K562 (cell line): ENCODE data around the gene RAB3GAP1. TPM values are rescaled to one million over a fixed set of nuclear protein-coding genes. Genes with fewer than 3 reads are reported as not detected.

Experiments used
- CBFA2T3 ChIP-seq: fragments of 450-650 bp; IDR thresholded peaks from 2 replicates; pipeline ENCODE4 v1.6.1; 2017
- DMBX1 ChIP-seq: fragments of 250-450 bp; sonication (Bioruptor Pico); IDR thresholded peaks from 2 replicates; pipeline ENCODE4 v1.8.0; 2022; ENCODE audit warnings: inconsistent platforms, mild to moderate bottlenecking, moderate library complexity, borderline replicate concordance
- GATA2 ChIP-seq: sonication (generic); formaldehyde crosslinking; IDR thresholded peaks from 2 replicates; pipeline ENCODE4 v1.4.0; 2020; ENCODE audit warnings: mild to moderate bottlenecking, missing genetic modification reagents
- HES1 ChIP-seq: fragments of 450-650 bp; IDR thresholded peaks from 2 replicates; pipeline ENCODE4 v1.6.1; 2016; ENCODE audit warnings: low read depth, mild to moderate bottlenecking, moderate library complexity
- HIVEP1 ChIP-seq: fragments of 250-450 bp; sonication (Bioruptor Pico); IDR thresholded peaks from 2 replicates; pipeline ENCODE4 v1.4.0; 2020; ENCODE audit warnings: mild to moderate bottlenecking
- HNRNPH1 ChIP-seq: fragments of 200-400 bp; formaldehyde crosslinking; optimal IDR thresholded peaks from 2 replicates; pipeline ENCODE3; 2017; ENCODE audit warnings: low read depth, mild to moderate bottlenecking, low read length, moderate library complexity
- IFI16 ChIP-seq: fragments of 250-450 bp; sonication (Bioruptor Pico); IDR thresholded peaks from 2 replicates; pipeline ENCODE4 v2.1.2; 2022; ENCODE audit warnings: mild to moderate bottlenecking, inconsistent platforms
- LCOR ChIP-seq: sonication (generic); formaldehyde crosslinking; IDR thresholded peaks from 2 replicates; pipeline ENCODE4 v1.8.0; 2022; ENCODE audit warnings: mild to moderate bottlenecking, missing genetic modification reagents
- MEF2A ChIP-seq: IDR thresholded peaks from 2 replicates; pipeline ENCODE4 v1.6.1; 2011; ENCODE audit warnings: low read depth, mild to moderate bottlenecking, low read length, moderate library complexity; ENCODE audit not compliant: control insufficient read depth
- MEF2D ChIP-seq: conservative IDR thresholded peaks from 2 replicates; pipeline ENCODE4 v1.6.1; 2016; ENCODE audit warnings: low read depth, missing genetic modification characterization, missing compliant biosample characterization
- NFIC ChIP-seq: fragments of 450-650 bp; IDR thresholded peaks from 2 replicates; pipeline ENCODE4 v1.6.1; 2017; ENCODE audit warnings: mild to moderate bottlenecking, inconsistent platforms
- SOX6 ChIP-seq: fragments of 450-650 bp; IDR thresholded peaks from 2 replicates; pipeline ENCODE4 v1.6.1; 2014; ENCODE audit warnings: mild to moderate bottlenecking
- TCF3 ChIP-seq: sonication (generic); formaldehyde crosslinking; IDR thresholded peaks from 2 replicates; pipeline ENCODE4 v1.4.0; 2020; ENCODE audit warnings: mild to moderate bottlenecking, missing genetic modification reagents
- TEAD4 ChIP-seq, 2 experiments: sonication (generic) in 1 of 2; formaldehyde crosslinking in 1 of 2; IDR thresholded peaks; 2 replicates each; pipeline versions ENCODE4 v1.6.1 to v1.8.0; 2012 to 2022; ENCODE audit warnings: borderline replicate concordance in 1 of 2, inconsistent platforms in 1 of 2, low read length in 1 of 2, mild to moderate bottlenecking in 1 of 2, missing genetic modification reagents in 1 of 2
- ZFX ChIP-seq: sonication (generic); formaldehyde crosslinking; IDR thresholded peaks from 2 replicates; pipeline ENCODE4 v1.8.0; 2022; ENCODE audit warnings: mild to moderate bottlenecking, missing genetic modification reagents, moderate library complexity
- polyA plus RNA-seq, 8 experiments: library from polyadenylated mRNA; depleted of rRNA in 4 of 8; stranded (reverse) in 5 of 8; unstranded in 3 of 8; fragments of >200 nt; fragmentation: Nextera tagmentation in 2 of 8; fragmentation: Illumina TruSeq in 1 of 8; extraction: Ambion mirVana in 2 of 8; extraction: Trizol in 1 of 8; gene quantifications; 2 replicates each; pipeline versions ENCODE4 v1.2.1 to v1.2.3, GENCODE V29; 2011 to 2014; ENCODE audit warnings: inconsistent platforms in 1 of 8, missing spikeins in 1 of 8
- total RNA-seq, 7 experiments: library from RNA; depleted of rRNA in 6 of 7; stranded (reverse); fragments of >200 nt in 6 of 7; fragmentation: Illumina TruSeq in 2 of 7; extraction: Trizol in 2 of 7; gene quantifications; 2 replicates each; pipeline versions ENCODE4 v1.2.1 to v1.2.3, GENCODE V29; 2011 to 2021; ENCODE audit warnings: low replicate concordance in 1 of 7
- TF ChIP-seq, protein P1 (sequence below): fragments of 250-450 bp; sonication (Bioruptor Pico); IDR thresholded peaks from 2 replicates; pipeline ENCODE4 v1.4.0; 2020; ENCODE audit warnings: mild to moderate bottlenecking, moderate library complexity
- TF ChIP-seq, protein P2 (sequence below): fragments of 450-650 bp; formaldehyde crosslinking; IDR thresholded peaks from 2 replicates; pipeline ENCODE4 v1.4.0; 2022; ENCODE audit warnings: missing genetic modification characterization
- TF ChIP-seq, protein P3 (sequence below): sonication (generic); formaldehyde crosslinking; IDR thresholded peaks from 2 replicates; pipeline ENCODE4 v1.8.0; 2022; ENCODE audit warnings: missing genetic modification reagents, mild to moderate bottlenecking, moderate library complexity, borderline replicate concordance
- TF ChIP-seq, protein P4 (sequence below): IDR thresholded peaks from 3 replicates; pipeline ENCODE4 v1.6.1; 2011; ENCODE audit warnings: borderline replicate concordance, mild to moderate bottlenecking, moderate library complexity; ENCODE audit not compliant: insufficient read length; ENCODE audit errors: extremely low read depth

RAB3GAP1 gene
- total and polyA plus RNA-seq, 9 of the 15 experiments (the other 6 are each of a cell fraction or from before 2014, with no cell fraction given): 15.5 to 48.6 (median 33.0) TPM

DNA sequence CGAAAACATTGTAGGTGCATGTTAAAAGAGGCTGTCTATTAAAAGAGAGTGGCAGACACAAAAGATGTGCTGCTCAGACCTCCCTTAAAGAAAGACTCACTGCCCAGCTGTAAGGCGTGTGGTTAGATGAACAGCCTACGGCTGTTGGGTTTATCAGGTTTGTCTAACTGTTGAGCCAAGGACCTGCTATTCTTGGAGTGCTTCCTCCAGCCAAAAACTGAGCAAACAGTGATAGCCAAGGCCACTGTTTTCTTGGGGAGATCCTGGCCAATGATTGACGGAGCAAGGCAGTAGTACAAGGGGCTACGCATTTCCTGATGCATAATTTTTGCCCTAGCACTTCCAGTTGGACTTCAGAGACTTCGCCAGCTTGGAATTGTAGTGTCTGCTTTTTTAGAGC, 1.4 kb upstream of the RAB3GAP1 start (continued):
- TF ChIP-seq, protein P1, sequence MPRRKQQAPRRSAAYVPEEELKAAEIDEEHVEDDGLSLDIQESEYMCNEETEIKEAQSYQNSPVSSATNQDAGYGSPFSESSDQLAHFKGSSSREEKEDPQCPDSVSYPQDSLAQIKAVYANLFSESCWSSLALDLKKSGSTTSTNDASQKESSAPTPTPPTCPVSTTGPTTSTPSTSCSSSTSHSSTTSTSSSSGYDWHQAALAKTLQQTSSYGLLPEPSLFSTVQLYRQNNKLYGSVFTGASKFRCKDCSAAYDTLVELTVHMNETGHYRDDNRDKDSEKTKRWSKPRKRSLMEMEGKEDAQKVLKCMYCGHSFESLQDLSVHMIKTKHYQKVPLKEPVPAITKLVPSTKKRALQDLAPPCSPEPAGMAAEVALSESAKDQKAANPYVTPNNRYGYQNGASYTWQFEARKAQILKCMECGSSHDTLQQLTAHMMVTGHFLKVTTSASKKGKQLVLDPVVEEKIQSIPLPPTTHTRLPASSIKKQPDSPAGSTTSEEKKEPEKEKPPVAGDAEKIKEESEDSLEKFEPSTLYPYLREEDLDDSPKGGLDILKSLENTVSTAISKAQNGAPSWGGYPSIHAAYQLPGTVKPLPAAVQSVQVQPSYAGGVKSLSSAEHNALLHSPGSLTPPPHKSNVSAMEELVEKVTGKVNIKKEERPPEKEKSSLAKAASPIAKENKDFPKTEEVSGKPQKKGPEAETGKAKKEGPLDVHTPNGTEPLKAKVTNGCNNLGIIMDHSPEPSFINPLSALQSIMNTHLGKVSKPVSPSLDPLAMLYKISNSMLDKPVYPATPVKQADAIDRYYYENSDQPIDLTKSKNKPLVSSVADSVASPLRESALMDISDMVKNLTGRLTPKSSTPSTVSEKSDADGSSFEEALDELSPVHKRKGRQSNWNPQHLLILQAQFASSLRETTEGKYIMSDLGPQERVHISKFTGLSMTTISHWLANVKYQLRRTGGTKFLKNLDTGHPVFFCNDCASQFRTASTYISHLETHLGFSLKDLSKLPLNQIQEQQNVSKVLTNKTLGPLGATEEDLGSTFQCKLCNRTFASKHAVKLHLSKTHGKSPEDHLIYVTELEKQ (CRISPR knock-in tag): no peak
- TF ChIP-seq ZFX (no peak), HIVEP1 (no peak), CBFA2T3 (peak; percentile 80), NFIC (peak; percentile 41), LCOR (CRISPR knock-in tag) (peak; percentile 29; the same call in 1 of the 2 replicates), MEF2A (0 out of 2 replicates have a peak, but pooled peaks have one; percentile 56), IFI16 (CRISPR knock-in tag) (no peak), TEAD4 (IDR thresholded peaks at IDR 0.05; ENCODE audit: low read length) (0 out of 2 replicates have a peak, but pooled peaks have one; percentile 28), TEAD4 (CRISPR knock-in tag; IDR thresholded peaks at IDR 0.05; ENCODE audit: borderline replicate concordance) (no peak), TCF3 (peak; percentile 76), HNRNPH1 (no peak), MEF2D (peak; percentile 48; the same call in 1 of the 2 replicates), GATA2 (CRISPR knock-in tag) (peak; percentile 48; the same call in 1 of the 2 replicates), HES1 (0 out of 2 replicates have a peak, but pooled peaks have one; percentile 16), DMBX1 (CRISPR knock-in tag) (0 out of 2 replicates have a peak, but pooled peaks have one; percentile 43), SOX6 (peak; percentile 44; the same call in 1 of the 2 replicates)
- TF ChIP-seq, protein P2, sequence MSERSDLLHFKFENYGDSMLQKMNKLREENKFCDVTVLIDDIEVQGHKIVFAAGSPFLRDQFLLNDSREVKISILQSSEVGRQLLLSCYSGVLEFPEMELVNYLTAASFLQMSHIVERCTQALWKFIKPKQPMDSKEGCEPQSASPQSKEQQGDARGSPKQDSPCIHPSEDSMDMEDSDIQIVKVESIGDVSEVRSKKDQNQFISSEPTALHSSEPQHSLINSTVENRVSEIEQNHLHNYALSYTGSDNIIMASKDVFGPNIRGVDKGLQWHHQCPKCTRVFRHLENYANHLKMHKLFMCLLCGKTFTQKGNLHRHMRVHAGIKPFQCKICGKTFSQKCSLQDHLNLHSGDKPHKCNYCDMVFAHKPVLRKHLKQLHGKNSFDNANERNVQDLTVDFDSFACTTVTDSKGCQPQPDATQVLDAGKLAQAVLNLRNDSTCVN (CRISPR knock-in tag): no peak
- TF ChIP-seq, protein P3, sequence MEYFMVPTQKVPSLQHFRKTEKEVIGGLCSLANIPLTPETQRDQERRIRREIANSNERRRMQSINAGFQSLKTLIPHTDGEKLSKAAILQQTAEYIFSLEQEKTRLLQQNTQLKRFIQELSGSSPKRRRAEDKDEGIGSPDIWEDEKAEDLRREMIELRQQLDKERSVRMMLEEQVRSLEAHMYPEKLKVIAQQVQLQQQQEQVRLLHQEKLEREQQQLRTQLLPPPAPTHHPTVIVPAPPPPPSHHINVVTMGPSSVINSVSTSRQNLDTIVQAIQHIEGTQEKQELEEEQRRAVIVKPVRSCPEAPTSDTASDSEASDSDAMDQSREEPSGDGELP (CRISPR knock-in tag): peak; percentile 46; the same call in 1 of the 2 replicates
- TF ChIP-seq, protein P4, sequence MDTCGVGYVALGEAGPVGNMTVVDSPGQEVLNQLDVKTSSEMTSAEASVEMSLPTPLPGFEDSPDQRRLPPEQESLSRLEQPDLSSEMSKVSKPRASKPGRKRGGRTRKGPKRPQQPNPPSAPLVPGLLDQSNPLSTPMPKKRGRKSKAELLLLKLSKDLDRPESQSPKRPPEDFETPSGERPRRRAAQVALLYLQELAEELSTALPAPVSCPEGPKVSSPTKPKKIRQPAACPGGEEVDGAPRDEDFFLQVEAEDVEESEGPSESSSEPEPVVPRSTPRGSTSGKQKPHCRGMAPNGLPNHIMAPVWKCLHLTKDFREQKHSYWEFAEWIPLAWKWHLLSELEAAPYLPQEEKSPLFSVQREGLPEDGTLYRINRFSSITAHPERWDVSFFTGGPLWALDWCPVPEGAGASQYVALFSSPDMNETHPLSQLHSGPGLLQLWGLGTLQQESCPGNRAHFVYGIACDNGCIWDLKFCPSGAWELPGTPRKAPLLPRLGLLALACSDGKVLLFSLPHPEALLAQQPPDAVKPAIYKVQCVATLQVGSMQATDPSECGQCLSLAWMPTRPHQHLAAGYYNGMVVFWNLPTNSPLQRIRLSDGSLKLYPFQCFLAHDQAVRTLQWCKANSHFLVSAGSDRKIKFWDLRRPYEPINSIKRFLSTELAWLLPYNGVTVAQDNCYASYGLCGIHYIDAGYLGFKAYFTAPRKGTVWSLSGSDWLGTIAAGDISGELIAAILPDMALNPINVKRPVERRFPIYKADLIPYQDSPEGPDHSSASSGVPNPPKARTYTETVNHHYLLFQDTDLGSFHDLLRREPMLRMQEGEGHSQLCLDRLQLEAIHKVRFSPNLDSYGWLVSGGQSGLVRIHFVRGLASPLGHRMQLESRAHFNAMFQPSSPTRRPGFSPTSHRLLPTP: no peak
